ENCODE data around the gene ASB6. TPM values are rescaled to one million over a fixed set of nuclear protein-coding genes. Genes with fewer than 3 reads are reported as not detected.
A peak's percentile ranks its signal among the peaks of the same experiment; 100 is the strongest.

The ASB6 gene, protein sequence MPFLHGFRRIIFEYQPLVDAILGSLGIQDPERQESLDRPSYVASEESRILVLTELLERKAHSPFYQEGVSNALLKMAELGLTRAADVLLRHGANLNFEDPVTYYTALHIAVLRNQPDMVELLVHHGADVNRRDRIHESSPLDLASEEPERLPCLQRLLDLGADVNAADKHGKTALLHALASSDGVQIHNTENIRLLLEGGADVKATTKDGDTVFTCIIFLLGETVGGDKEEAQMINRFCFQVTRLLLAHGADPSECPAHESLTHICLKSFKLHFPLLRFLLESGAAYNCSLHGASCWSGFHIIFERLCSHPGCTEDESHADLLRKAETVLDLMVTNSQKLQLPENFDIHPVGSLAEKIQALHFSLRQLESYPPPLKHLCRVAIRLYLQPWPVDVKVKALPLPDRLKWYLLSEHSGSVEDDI
- 21.0 TPM for total RNA-seq

DNA sequence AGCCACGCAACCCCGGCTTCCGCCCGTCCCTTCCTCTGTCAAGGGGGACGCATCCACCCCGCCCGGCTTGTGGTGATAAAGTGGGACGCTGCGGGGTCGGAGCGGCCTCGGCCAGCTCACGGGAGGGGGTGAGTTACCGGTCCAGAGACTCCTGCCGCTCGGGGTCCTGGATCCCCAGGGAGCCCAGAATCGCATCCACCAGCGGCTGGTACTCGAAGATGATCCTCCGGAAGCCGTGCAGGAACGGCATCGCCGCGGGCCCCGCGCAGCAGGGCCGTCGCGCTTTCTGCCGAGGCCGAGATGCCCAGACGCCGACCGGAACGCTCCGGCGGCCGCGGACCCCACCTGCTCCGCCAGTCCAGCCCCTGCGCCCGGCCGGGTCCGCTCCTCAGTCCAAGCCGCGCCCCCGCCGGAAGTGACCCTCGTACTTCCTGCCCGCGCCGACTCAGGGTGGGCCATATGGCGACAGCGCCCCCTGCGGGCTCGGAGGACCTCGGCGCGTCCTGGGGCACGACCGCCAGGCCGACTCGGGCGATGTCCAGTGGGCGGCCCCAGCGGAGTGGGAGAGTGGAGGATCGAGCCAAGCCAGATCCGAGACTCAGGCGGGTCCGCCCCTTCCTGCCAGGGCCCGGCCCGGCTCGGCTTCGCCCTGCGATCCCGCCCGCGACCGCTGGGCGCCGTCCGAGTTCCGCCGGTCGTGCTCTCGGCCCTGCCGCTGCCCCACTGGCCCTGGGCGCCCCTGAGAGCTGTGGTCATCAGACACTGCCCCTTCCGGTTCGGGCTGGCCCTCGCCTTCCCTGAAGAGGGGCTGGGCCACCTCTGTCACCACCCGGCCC lies at the start of gene ASB6:
Gene ASB6, minus strand, starts transcription at position 402 of the 836 bp plus-strand sequence. Its CDS starts 152 bp downstream, at position 250.
- peak; percentile 96 for DNase-seq (ENCODE audit: low spot score)

DNA sequence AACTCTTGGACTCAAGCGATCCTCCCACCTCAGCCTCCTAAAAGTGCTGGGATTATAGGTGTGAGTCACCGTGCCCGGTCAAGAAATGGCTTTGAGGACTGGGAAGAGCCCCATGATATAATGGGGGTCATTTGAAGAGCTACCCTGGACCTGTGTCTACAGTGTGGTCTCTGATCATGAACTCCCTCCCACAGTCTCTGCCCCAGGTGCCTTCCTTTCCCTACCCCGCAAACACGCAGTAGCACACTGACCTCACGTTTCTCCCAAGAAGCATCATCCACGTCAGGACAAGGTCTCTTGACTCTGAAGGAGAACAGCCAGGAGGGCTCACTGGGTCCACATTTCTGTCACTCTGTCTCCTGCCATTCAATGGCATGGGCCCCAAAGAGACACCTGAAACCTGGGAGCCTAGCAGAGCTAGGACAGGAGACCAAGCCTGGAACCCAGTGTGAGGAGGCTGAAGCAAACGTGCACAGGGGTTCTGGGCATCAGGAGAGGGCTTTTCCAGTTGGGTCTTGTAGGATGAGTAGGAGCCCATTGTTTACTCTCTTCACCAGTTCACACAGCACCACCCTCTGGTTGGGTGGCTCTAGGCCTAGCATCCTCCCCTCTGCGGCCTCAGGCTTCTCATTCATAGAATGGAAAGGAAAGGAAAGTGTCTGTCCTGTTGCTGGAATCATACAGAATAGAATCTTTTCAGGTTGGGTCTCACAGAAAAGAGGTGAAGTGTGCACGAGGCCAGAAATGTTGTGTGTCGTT lies 46.5 kb upstream of the ASB6 start:
- DNase-seq (ENCODE audit: low spot score), result no peak

GRCh38 chr9:129687391-129687790 lies 45.4 kb upstream of the ASB6 start:
- DNase-seq (ENCODE audit: low spot score), result no peak

GRCh38 chr9:129686736-129687135 lies 44.8 kb upstream of the ASB6 start:
- no peak for DNase-seq (ENCODE audit: low spot score)

GRCh38 chr9:129685933-129686259 lies 43.9 kb upstream of the ASB6 start:
- DNase-seq (ENCODE audit: low spot score), result no peak

GRCh38 chr9:129685220-129685932 lies 43.4 kb upstream of the ASB6 start:
- DNase-seq (ENCODE audit: low spot score), result no peak

DNA sequence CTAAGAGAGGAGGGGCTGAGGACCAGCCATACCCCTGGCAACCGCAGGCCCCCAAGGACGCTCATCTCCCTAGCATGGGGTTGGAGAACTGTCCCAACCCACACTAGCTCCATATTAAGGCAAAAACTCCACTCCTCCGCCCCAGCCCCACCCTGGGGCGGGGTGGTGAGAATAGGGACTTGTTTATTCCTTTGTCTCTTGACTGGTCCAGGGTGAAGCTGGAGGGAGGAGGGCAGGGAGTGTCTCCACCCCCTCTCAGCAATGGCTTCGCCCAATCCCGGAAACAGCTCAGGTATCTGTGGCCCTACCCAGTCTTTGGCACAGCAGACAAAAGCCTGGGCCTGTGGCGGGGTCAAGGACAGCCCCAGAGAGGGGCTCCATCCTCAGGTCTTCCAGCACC lies 40.4 kb upstream of the ASB6 start:
- no peak for DNase-seq (ENCODE audit: low spot score)

DNA sequence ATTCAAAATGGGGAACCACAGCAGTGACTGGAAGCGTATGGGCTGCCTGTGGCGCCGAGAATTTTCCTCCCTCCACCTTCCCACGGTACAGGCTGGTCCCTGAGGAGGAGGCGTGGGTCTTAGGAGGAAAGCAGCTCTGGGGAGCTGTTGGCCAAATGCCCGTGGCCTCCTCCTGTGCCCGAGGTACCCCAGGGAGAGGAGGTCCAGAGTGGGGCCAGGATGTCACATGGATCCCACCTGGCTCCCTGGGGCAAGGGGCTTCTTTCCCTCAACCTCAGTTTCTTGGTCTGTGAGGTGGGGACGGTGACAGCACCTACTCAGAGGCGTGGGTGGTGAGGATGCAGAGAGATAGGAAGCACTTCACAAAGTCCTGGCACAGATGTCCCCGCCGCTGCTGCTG lies 40.0 kb upstream of the ASB6 start:
- DNase-seq (ENCODE audit: low spot score), result no peak

DNA sequence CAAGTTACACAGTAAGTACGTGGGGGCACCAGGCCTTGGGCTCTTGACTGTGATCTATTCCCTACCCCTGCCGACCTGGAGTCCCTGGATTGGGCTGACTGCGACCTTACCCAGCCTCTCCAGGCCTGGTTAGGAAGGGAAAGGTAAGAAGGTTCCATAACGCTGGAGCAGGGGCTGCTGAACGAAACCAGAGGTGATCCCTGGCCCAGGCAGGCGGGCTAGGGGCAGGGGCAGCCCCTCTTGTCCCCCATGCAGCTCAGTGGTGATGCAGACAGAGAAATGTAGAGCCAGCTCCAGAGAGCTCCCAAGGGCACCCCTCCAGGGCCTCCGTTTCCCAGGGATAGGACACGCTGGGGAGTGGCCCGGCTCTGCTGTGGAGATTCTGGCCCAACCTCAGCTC lies 37.6 kb upstream of the ASB6 start:
- no peak for DNase-seq (ENCODE audit: low spot score)

GRCh38 chr9:129678844-129679243 lies 36.9 kb upstream of the ASB6 start:
- no peak for DNase-seq (ENCODE audit: low spot score)

- no peak for DNase-seq (ENCODE audit: low spot score)
These were observed 35.5 kb upstream of the ASB6 start for GRCh38 chr9:129677456-129677855.

GRCh38 chr9:129676975-129677374 lies 35.0 kb upstream of the ASB6 start:
- DNase-seq (ENCODE audit: low spot score), result no peak

DNA sequence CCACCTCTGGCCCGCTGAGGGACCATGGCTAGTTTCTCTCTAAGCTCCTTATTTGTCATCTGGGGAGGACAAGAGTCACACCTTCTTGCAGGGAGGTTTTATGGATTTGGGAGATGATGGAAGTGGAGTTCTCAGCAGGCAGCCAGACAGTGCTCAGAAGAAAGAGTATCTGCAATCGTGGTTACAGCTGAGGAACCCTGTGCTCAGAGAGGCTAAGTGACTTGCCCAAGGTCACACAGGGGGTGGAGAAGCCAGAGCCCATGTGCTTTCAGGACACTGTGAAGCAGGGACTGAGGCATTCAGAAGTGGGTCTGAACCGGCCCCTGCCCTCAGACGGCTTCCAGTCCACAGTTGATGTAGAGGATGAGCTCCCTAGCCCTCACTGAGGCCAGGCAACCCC lies 34.3 kb upstream of the ASB6 start:
- DNase-seq (ENCODE audit: low spot score), result no peak

GRCh38 chr9:129675620-129676019 lies 33.7 kb upstream of the ASB6 start:
- no peak for DNase-seq (ENCODE audit: low spot score)

DNA sequence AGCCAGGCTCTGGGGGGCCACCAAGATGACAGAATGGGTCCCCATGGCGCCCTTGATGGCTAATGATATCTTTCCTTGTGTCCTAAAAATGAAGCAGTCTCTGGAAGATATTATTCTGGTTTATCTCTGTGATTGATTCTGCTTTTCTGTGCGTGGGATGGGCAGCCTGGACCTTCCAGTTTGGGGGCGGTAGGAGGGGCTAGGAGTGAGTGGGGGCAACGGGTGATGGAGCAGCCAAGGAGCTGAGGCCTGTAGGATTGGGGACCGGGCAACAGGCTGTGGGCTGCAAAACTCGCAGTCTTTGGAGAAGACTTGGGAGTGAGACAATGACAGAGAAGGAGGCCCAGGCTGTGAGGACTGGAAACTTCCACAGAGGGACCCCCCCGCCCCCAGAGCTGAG lies 32.3 kb upstream of the ASB6 start:
- no peak for DNase-seq (ENCODE audit: low spot score)

- DNase-seq (ENCODE audit: low spot score), result no peak
These were observed 31.7 kb upstream of the ASB6 start for GRCh38 chr9:129673602-129674001.

DNA sequence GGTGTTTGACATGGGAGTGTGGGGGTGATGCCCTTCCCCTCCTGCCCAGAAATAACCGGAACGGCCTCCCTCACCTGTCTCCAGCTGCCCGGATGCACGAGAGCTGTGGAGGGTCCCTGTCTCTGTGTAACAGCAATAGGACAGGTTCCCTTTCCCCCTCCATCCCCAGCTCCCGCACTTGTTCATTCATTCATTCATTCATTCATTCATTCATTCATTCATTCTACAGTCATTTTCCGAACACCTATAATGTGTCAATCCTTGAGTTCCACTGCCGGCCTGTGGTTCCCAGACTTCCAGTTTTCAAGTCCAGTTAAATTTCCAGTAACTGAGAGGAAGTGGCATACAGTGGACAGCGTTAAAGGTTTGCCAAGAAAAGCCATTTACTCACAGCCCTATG lies 30.8 kb upstream of the ASB6 start:
- DNase-seq (ENCODE audit: low spot score), result no peak

DNA sequence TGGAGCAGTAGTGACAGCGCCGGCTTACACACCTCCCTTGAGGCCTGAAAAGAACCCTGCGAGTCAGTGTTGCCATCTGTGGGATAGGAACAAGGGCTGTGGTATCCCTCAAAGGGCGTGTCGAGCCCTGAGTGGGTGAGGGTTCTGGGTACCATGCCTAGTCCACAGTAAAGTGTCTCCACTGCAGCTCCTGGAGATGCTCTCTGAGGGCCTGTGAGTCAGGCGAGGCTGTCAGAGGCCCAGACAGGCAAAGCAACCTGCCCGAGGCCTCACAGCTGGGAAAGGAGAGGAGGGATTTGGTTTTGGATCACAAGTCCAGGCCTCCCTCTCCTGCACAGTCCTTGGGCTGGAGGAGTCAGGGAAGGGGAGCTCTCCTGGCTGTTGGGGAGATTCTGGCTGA lies 29.6 kb upstream of the ASB6 start:
- no peak for DNase-seq (ENCODE audit: low spot score)

GRCh38 chr9:129671065-129671464 lies 29.1 kb upstream of the ASB6 start:
- DNase-seq (ENCODE audit: low spot score), result no peak

DNA sequence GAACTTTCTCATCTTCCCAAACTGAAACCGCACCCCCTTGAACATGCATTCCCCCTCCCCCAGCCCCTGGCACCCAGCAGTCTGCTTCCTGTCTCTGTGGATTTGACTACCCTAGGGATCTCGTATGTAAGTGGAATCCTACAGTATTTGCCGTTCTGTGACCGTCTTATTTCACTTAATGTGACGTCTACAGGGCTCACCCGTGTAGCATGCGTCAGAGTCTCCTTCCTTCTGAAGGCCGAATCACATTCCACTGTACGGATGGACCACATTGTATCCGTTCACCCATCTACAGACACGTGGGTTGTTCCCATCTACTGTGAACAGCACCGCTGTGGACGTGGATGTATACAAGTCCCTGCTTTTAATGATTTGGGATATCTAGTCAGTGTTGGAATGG lies 28.0 kb upstream of the ASB6 start:
- no peak for DNase-seq (ENCODE audit: low spot score)

- DNase-seq (ENCODE audit: low spot score), result no peak
These were observed 27.3 kb upstream of the ASB6 start for GRCh38 chr9:129669141-129669718.

All from mucosa of gallbladder (tissue), 1 donor.